Measurements from ENCODE around the gene SSBP3. TPM values are rescaled to one million over a fixed set of nuclear protein-coding genes. Genes with fewer than 3 reads are reported as not detected.
A peak's percentile ranks its signal among the peaks of the same experiment; 100 is the strongest.

SSBP3 gene
- total RNA-seq, 2 donors from 2014 or later, result 63.8 to 76.5 TPM

GRCh38 chr1:54311506-54311905 is 94.7 kb downstream of the SSBP3 start:
- no peak for DNase-seq
- H3K9ac ChIP-seq (ENCODE audit: low read depth in 2 of 2, low read length in 2 of 2), result no peak overlapping the region
- no peaks in the 10 kb centered on the region for H3K36me3 ChIP-seq
- intact Hi-C loops (cut with DNase I), result no loop called here
- peaks cover 5% of the 10 kb centered on the region for H3K4me1 ChIP-seq
- H3K4me3 ChIP-seq, result no peak overlapping the region
- H3K9me3 ChIP-seq, result no peaks in the 10 kb centered on the region
- H3K27ac ChIP-seq, result no peak overlapping the region
- H3K27me3 ChIP-seq, result no peaks in the 10 kb centered on the region
- no peak for TF ChIP-seq CTCF (IDR thresholded peaks at IDR 0.05)

GRCh38 chr1:54310439-54311328 is 95.5 kb downstream of the SSBP3 start:
- Histone ChIP-seq H3K27ac (no peak overlapping the region), H3K9ac (ENCODE audit: low read depth in 2 of 2, low read length in 2 of 2) (no peak overlapping the region), H3K9me3 (no peaks in the 10 kb centered on the region), H3K4me3 (no peak overlapping the region), H3K36me3 (no peaks in the 10 kb centered on the region), H3K27me3 (no peaks in the 10 kb centered on the region), H3K4me1 (peaks cover 5% of the 10 kb centered on the region)
- no peak for TF ChIP-seq CTCF (IDR thresholded peaks at IDR 0.05)
- intact Hi-C loops (cut with DNase I), result no loop called here
- DNase-seq, result peak; percentile 64

GRCh38 chr1:54309631-54310366 is 96.4 kb downstream of the SSBP3 start:
- no peak for DNase-seq
- Histone ChIP-seq H3K27me3 (no peaks in the 10 kb centered on the region), H3K9me3 (no peaks in the 10 kb centered on the region), H3K27ac (no peak overlapping the region), H3K36me3 (no peaks in the 10 kb centered on the region), H3K4me3 (no peak overlapping the region), H3K9ac (ENCODE audit: low read depth in 2 of 2, low read length in 2 of 2) (peak overlapping the region in 1 of 2 donors; percentile 19), H3K4me1 (peaks cover 2% of the 10 kb centered on the region)
- TF ChIP-seq CTCF (IDR thresholded peaks at IDR 0.05), result no peak
- intact Hi-C loops (cut with DNase I), result no loop called here

GRCh38 chr1:54307305-54307704 is 98.9 kb downstream of the SSBP3 start:
- Histone ChIP-seq H3K9ac (ENCODE audit: low read depth in 2 of 2, low read length in 2 of 2) (no peak overlapping the region), H3K9me3 (no peaks in the 10 kb centered on the region), H3K36me3 (no peaks in the 10 kb centered on the region), H3K27ac (no peak overlapping the region), H3K27me3 (no peaks in the 10 kb centered on the region), H3K4me3 (no peak overlapping the region), H3K4me1 (no peaks in the 10 kb centered on the region)
- no peak for TF ChIP-seq CTCF (IDR thresholded peaks at IDR 0.05)
- intact Hi-C loops (cut with DNase I), result no loop called here
- no peak for DNase-seq

GRCh38 chr1:54305906-54306514 is 100.2 kb downstream of the SSBP3 start:
- no peak overlapping the region for H3K4me3 ChIP-seq
- no peak overlapping the region for H3K9ac ChIP-seq (ENCODE audit: low read depth in 2 of 2, low read length in 2 of 2)
- no peaks in the 10 kb centered on the region for H3K36me3 ChIP-seq
- H3K9me3 ChIP-seq, result no peaks in the 10 kb centered on the region
- H3K27me3 ChIP-seq, result no peaks in the 10 kb centered on the region
- no peaks in the 10 kb centered on the region for H3K4me1 ChIP-seq
- no peak for DNase-seq
- H3K27ac ChIP-seq, result no peak overlapping the region
- intact Hi-C loops (cut with DNase I), result no loop called here
- TF ChIP-seq CTCF (IDR thresholded peaks at IDR 0.05), result no peak
